HCT116 (cell line): ENCODE data around the gene SERAC1.

Source experiments
- CEBPB ChIP-seq: IDR thresholded peaks from 2 replicates; pipeline ENCODE4 v1.6.1; 2012; ENCODE audit warnings: low read depth
- CTCF ChIP-seq, 3 experiments: fragments of 200-600 bp in 1 of 3; sonication (generic) in 1 of 3; IDR thresholded peaks in 2 of 3; conservative IDR thresholded peaks in 1 of 3; 2 replicates each; pipeline ENCODE4 v1.5.1; 2012 to 2017; ENCODE audit warnings: low read depth in 2 of 3, low read length in 2 of 3, antibody characterized with exemption in 1 of 3, borderline replicate concordance in 1 of 3, control low read depth in 1 of 3, mild to moderate bottlenecking in 1 of 3, mixed read lengths in 1 of 3, mixed run types in 1 of 3, moderate library complexity in 1 of 3; ENCODE audit not compliant: insufficient read depth in 1 of 3
- EGR1 ChIP-seq: IDR thresholded peaks from 2 replicates; pipeline ENCODE4 v1.6.1; 2012; ENCODE audit warnings: low read depth
- ELF1 ChIP-seq: IDR thresholded peaks from 2 replicates; pipeline ENCODE4 v1.6.1; 2012; ENCODE audit warnings: low read depth, borderline replicate concordance
- EZH2phosphoT487 ChIP-seq: fragments of 200-600 bp; IDR thresholded peaks from 2 replicates; pipeline ENCODE4 v1.6.1; 2018; ENCODE audit warnings: antibody characterized with exemption, borderline replicate concordance
- JUND ChIP-seq: IDR thresholded peaks from 2 replicates; pipeline ENCODE4 v1.6.1; 2012
- MAX ChIP-seq: IDR thresholded peaks from 2 replicates; pipeline ENCODE4 v1.6.1; 2012
- POLR2A ChIP-seq: IDR thresholded peaks from 2 replicates; pipeline ENCODE4 v1.7.0; 2011; ENCODE audit warnings: borderline replicate concordance; ENCODE audit not compliant: insufficient read depth, insufficient read length; ENCODE audit errors: extremely low read depth
- POLR2AphosphoS5 ChIP-seq: IDR thresholded peaks from 2 replicates; pipeline ENCODE4 v1.6.1; 2011; ENCODE audit warnings: mild to moderate bottlenecking, low read depth, low read length, moderate library complexity
- SIN3A ChIP-seq: IDR thresholded peaks from 2 replicates; pipeline ENCODE4 v1.6.1; 2012; ENCODE audit warnings: low read depth

GRCh38 chr6:158152659-158153058, 15.4 kb downstream of the SERAC1 start:
- TF ChIP-seq CTCF (IDR thresholded peaks at IDR 0.05 in 2 of 3, conservative IDR thresholded peaks at IDR 0.05 in 1 of 3; ENCODE audit: borderline replicate concordance in 1 of 3, insufficient read depth in 1 of 3, low read depth in 2 of 3, low read length in 2 of 3) (no peak), POLR2AphosphoS5 (no peak), MAX (no peak), CEBPB (no peak), POLR2A (no peak), EGR1 (no peak), SIN3A (no peak), EZH2phosphoT487 (no peak), JUND (no peak), ELF1 (no peak)
